ENCODE measurements around the gene SLC38A11.

- TF ChIP-seq, protein P1, sequence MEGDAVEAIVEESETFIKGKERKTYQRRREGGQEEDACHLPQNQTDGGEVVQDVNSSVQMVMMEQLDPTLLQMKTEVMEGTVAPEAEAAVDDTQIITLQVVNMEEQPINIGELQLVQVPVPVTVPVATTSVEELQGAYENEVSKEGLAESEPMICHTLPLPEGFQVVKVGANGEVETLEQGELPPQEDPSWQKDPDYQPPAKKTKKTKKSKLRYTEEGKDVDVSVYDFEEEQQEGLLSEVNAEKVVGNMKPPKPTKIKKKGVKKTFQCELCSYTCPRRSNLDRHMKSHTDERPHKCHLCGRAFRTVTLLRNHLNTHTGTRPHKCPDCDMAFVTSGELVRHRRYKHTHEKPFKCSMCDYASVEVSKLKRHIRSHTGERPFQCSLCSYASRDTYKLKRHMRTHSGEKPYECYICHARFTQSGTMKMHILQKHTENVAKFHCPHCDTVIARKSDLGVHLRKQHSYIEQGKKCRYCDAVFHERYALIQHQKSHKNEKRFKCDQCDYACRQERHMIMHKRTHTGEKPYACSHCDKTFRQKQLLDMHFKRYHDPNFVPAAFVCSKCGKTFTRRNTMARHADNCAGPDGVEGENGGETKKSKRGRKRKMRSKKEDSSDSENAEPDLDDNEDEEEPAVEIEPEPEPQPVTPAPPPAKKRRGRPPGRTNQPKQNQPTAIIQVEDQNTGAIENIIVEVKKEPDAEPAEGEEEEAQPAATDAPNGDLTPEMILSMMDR (conservative IDR thresholded peaks at IDR 0.05; ENCODE audit: low read length) = no peak
- TF ChIP-seq EZH2phosphoT487 (IDR thresholded peaks at IDR 0.05; ENCODE audit: borderline replicate concordance) = no peak
Measured at GRCh38 chr2:164849506-164849905, 105.8 kb downstream of the SLC38A11 start.

Data from Loucy (cell line).